Spleen (tissue), 7 donors: ENCODE data around the gene NAALADL2.

Experiments
- POLR2A ChIP-seq, 3 donors: fragments of 450-650 bp; IDR thresholded peaks; one replicate each; pipeline ENCODE4 v1.5.1; 2017; ENCODE audit warnings: antibody characterized with exemption in 3 of 3, mild to moderate bottlenecking in 1 of 3
- TF ChIP-seq, protein P1 (sequence below), 11 experiments: fragments of 200-600 bp in 7 of 11; fragments of 450-650 bp in 4 of 11; sonication (generic) in 4 of 11; IDR thresholded peaks in 8 of 11; conservative IDR thresholded peaks in 3 of 11; 1 replicate in 7 of 11; 2 replicates in 4 of 11; pipeline versions ENCODE4 v1.4.0 to v1.8.0; 2016 to 2021; ENCODE audit warnings: antibody characterized with exemption in 11 of 11, inconsistent platforms in 4 of 11, mild to moderate bottlenecking in 1 of 11
- donor health status: DM: no; HTN: no; CAD: no; lungs with moderate emphysema.
- donor health status: DM: no; HTN: no; CAD: no.
- donor health status: DM: no; HTN: no; CAD: no.

DNA sequence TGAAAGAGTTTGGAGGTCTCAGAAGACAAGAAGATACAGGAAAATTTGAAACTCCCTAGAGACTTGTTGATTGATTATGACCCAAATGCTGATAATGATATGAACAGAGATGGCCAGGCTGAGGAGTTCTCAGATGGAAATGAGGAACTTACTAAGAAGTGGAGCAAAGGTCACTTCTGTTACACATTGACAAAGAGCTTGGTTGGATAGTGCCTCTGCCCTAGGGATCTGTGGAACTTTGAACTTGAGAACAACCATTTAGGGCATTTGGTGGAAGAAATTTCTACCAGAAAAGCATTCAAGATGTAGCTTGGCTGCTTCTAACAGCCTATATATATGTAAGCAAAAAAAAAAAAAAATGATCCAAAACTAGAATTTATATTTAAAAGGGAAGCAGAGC, 48.9 kb upstream of the NAALADL2 start:
- TF ChIP-seq, protein P1, sequence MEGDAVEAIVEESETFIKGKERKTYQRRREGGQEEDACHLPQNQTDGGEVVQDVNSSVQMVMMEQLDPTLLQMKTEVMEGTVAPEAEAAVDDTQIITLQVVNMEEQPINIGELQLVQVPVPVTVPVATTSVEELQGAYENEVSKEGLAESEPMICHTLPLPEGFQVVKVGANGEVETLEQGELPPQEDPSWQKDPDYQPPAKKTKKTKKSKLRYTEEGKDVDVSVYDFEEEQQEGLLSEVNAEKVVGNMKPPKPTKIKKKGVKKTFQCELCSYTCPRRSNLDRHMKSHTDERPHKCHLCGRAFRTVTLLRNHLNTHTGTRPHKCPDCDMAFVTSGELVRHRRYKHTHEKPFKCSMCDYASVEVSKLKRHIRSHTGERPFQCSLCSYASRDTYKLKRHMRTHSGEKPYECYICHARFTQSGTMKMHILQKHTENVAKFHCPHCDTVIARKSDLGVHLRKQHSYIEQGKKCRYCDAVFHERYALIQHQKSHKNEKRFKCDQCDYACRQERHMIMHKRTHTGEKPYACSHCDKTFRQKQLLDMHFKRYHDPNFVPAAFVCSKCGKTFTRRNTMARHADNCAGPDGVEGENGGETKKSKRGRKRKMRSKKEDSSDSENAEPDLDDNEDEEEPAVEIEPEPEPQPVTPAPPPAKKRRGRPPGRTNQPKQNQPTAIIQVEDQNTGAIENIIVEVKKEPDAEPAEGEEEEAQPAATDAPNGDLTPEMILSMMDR (IDR thresholded peaks at IDR 0.05 in 8 of 11, conservative IDR thresholded peaks at IDR 0.05 in 3 of 11) = no peak
- TF ChIP-seq POLR2A (IDR thresholded peaks at IDR 0.05) = no peak
